Mucosa of descending colon (tissue), 3 donors: ENCODE data around the gene ZBTB20. TPM values are rescaled to one million over a fixed set of nuclear protein-coding genes. Genes with fewer than 3 reads are reported as not detected.
"Not testable (repeated sequence)": the region's sequence is repeated elsewhere in the genome, so short reads cannot be mapped to it uniquely, and the experiment has no call there.

Source experiments
- ATAC-seq: fragments of 200-7000 bp; cut with Tn5 transposase; one replicate; pipeline ENCODE4 v1.9.1; 2020; ENCODE audit warnings: mild to moderate bottlenecking, moderate library complexity
- DNase-seq, 3 donors: peaks; one replicate each; pipeline ENCODE4 v3.0.0-alpha.2; 2020
- H3K36me3 ChIP-seq: fragments of 200-600 bp; one replicate; pipeline ENCODE4 v1.8.0; 2021; ENCODE audit warnings: low read depth, mild to moderate bottlenecking
- H3K4me1 ChIP-seq: fragments of 200-600 bp; one replicate; pipeline ENCODE4 v1.8.0; 2021; ENCODE audit warnings: low read depth, mild to moderate bottlenecking
- H3K4me3 ChIP-seq: fragments of 200-600 bp; one replicate; pipeline ENCODE4 v1.8.0; 2021; ENCODE audit warnings: mild to moderate bottlenecking
- H3K9me3 ChIP-seq: fragments of 200-600 bp; one replicate; pipeline ENCODE4 v1.8.0; 2021; ENCODE audit warnings: mild to moderate bottlenecking
- CTCF ChIP-seq: fragments of 200-600 bp; IDR thresholded peaks from one replicate; pipeline ENCODE4 v1.8.0; 2022; ENCODE audit warnings: antibody characterized with exemption, mild to moderate bottlenecking
- intact Hi-C, 2 donors: fragments of 100-400 bp; cut with DNase I in 1 of 2; cut with micrococcal nuclease in 1 of 2; formaldehyde crosslinking; loops; one replicate each; pipeline versions ENCODE4 v1.11.0 to v1.11.1; 2022; cut with DNase I, micrococcal nuclease
- total RNA-seq, 3 donors: library from RNA; stranded (reverse); fragmentation: NEBNext Ultra II Directional in 2 of 3; extraction: Animal tissue kit (Norgen Biotek cat#: 25700) in 2 of 3; gene quantifications; one replicate each; pipeline versions ENCODE4 v1.2.1 to v1.2.4, GENCODE V29; 2021 to 2023
- donor health status: DM: no; HTN: no; CAD: no; lungs with moderate emphysema.
- donor health status: DM: no; HTN: no; CAD: no.
- donor health status: DM: no; HTN: yes; CAD: no.

The ZBTB20 gene
- total RNA-seq, 3 donors from 2014 or later = 30.6 to 85.6 (median 37.3) TPM

GRCh38 chr3:114816052-114816451, 331.0 kb downstream of the ZBTB20 start:
- Histone ChIP-seq H3K4me3 (no peak overlapping the region), H3K36me3 (no peaks in the 10 kb centered on the region), H3K4me1 (no peaks in the 10 kb centered on the region), H3K9me3 (no peaks in the 10 kb centered on the region)
- intact Hi-C loops = no loop called here
- TF ChIP-seq CTCF = no peak
- ATAC-seq (no peak), DNase-seq (no peak)

GRCh38 chr3:114812541-114813238, 334.4 kb downstream of the ZBTB20 start:
- intact Hi-C loops, H3K36me3 ChIP-seq, H3K4me1 ChIP-seq, ATAC-seq, H3K4me3 ChIP-seq, H3K9me3 ChIP-seq: not testable (repeated sequence)
- peak in 1 of 3 donors; percentile 36 for DNase-seq

GRCh38 chr3:114809668-114810413, 337.2 kb downstream of the ZBTB20 start:
- ATAC-seq = peak; percentile 84
- no peak overlapping the region for H3K4me3 ChIP-seq
- H3K9me3 ChIP-seq = no peaks in the 10 kb centered on the region
- no peaks in the 10 kb centered on the region for H3K36me3 ChIP-seq
- intact Hi-C loops = no loop called here
- DNase-seq = peak in 1 of 3 donors; percentile 9
- no peak for TF ChIP-seq CTCF
- H3K4me1 ChIP-seq = no peaks in the 10 kb centered on the region

- TF ChIP-seq CTCF = no peak
- no peak overlapping the region for H3K4me3 ChIP-seq
- H3K4me1 ChIP-seq = no peaks in the 10 kb centered on the region
- H3K9me3 ChIP-seq = no peaks in the 10 kb centered on the region
- DNase-seq (no peak), ATAC-seq (no peak)
- no peaks in the 10 kb centered on the region for H3K36me3 ChIP-seq
- intact Hi-C loops = no loop called here
These were observed 343.0 kb downstream of the ZBTB20 start for GRCh38 chr3:114804099-114804498.

GRCh38 chr3:114803042-114803695, 343.9 kb downstream of the ZBTB20 start:
- Histone ChIP-seq H3K9me3 (no peaks in the 10 kb centered on the region), H3K4me1 (no peaks in the 10 kb centered on the region), H3K4me3 (no peak overlapping the region), H3K36me3 (no peaks in the 10 kb centered on the region)
- no peak for ATAC-seq
- TF ChIP-seq CTCF = no peak
- intact Hi-C loops = no loop called here
- no peak for DNase-seq
